Panc1 (cell line): ENCODE results near the gene FHIT. TPM values are rescaled to one million over a fixed set of nuclear protein-coding genes. Genes with fewer than 3 reads are reported as not detected.

Experiments used
- ATAC-seq: fragments of 200-7000 bp; cut with Tn5 transposase; 2 replicates; pipeline ENCODE4 v1.9.1; 2020; ENCODE audit warnings: mild to moderate bottlenecking, moderate library complexity
- BruUV-seq: library from RNA; stranded (reverse); fragments of 400-500 nt; replicated peaks from 2 replicates; lab custom pipeline; 2021; lab: Mats Ljungman, UMichigan
- CTCF ChIA-PET: fragments of 300-600 bp; sonication (Branson Sonifier 250); formaldehyde crosslinking; loops from one replicate; lab custom pipeline; 2022; ENCODE audit warnings: antibody characterized with exemption; lab: Charles Lee
- POLR2A ChIA-PET: fragments of 300-600 bp; sonication (Branson Sonifier 250); formaldehyde crosslinking; loops from one replicate; lab custom pipeline; 2022; ENCODE audit warnings: antibody characterized with exemption; lab: Charles Lee
- DNase-seq: peaks from one replicate; pipeline ENCODE4 v3.0.0-alpha.2; 2010; ENCODE audit warnings: low read depth, low spot score
- H3K27ac ChIP-seq: 2 replicates; pipeline ENCODE4 v1.5.1; 2011; ENCODE audit warnings: mild to moderate bottlenecking, low read length, inconsistent platforms
- H3K27me3 ChIP-seq: fragments of 200-500 bp; sonication (Bioruptor generic); 2 replicates; pipeline ENCODE4 v1.6.0; 2014; ENCODE audit warnings: low read length, inconsistent platforms; ENCODE audit not compliant: control insufficient read depth, insufficient read depth
- H3K36me3 ChIP-seq: fragments of 200-500 bp; sonication (Bioruptor generic); 2 replicates; pipeline ENCODE4 v1.5.1; 2014; ENCODE audit warnings: inconsistent platforms, mild to moderate bottlenecking, low read length, moderate library complexity; ENCODE audit not compliant: control insufficient read depth, insufficient read depth
- H3K4me1 ChIP-seq: 2 replicates; pipeline ENCODE4 v1.5.1; 2011; ENCODE audit warnings: inconsistent platforms, mild to moderate bottlenecking, low read length, moderate library complexity; ENCODE audit not compliant: control insufficient read depth, insufficient read depth
- H3K4me3 ChIP-seq, 2 experiments: 2 replicates each; pipeline ENCODE4 v1.5.1; 2011 to 2012; ENCODE audit warnings: low read depth in 2 of 2, low read length in 2 of 2, mild to moderate bottlenecking in 2 of 2, inconsistent platforms in 1 of 2, moderate library complexity in 1 of 2
- H3K9me3 ChIP-seq: fragments of 200-500 bp; sonication (Bioruptor generic); 2 replicates; pipeline ENCODE4 v1.5.1; 2014; ENCODE audit warnings: low read depth, mild to moderate bottlenecking, inconsistent platforms, low read length, moderate library complexity; ENCODE audit not compliant: control insufficient read depth, insufficient read depth
- POLR2AphosphoS5 ChIP-seq: IDR thresholded peaks from 2 replicates; pipeline ENCODE4 v1.6.1; 2012; ENCODE audit warnings: mild to moderate bottlenecking, low read depth, low read length, moderate library complexity
- REST ChIP-seq, 2 experiments: IDR thresholded peaks; 2 replicates each; pipeline ENCODE4 v1.6.1; 2011 to 2012; ENCODE audit warnings: low read depth in 2 of 2, control low read depth in 1 of 2, low read length in 1 of 2, mild to moderate bottlenecking in 1 of 2, moderate library complexity in 1 of 2; ENCODE audit not compliant: insufficient read depth in 1 of 2
- SIN3A ChIP-seq: IDR thresholded peaks from 2 replicates; pipeline ENCODE4 v1.6.1; 2012; ENCODE audit warnings: low read depth, mild to moderate bottlenecking, low read length, moderate library complexity, borderline replicate concordance; ENCODE audit not compliant: insufficient read depth
- TCF7L2 ChIP-seq: IDR thresholded peaks from 2 replicates; pipeline ENCODE4 v1.6.1; 2011; ENCODE audit warnings: mild to moderate bottlenecking, low read depth, low read length, inconsistent platforms
- in situ Hi-C: cut with HindIII; loops from 2 replicates; pipeline ENCODE4 v1.10.0; 2016; ENCODE audit warnings: low sequenced_read_pairs, low pct_unique_long_range_greater_than_20kb
- intact Hi-C: fragments of 100-400 bp; cut with micrococcal nuclease; formaldehyde crosslinking; loops from one replicate; pipeline ENCODE4 v1.10.0; 2022; ENCODE audit not compliant: unreplicated experiment
- total RNA-seq: library from RNA; stranded (reverse); gene quantifications from one replicate; pipeline ENCODE4 v1.2.1, GENCODE V29; 2021; ENCODE audit not compliant: unreplicated experiment
- TF ChIP-seq, protein P1 (sequence below): fragments of 450-650 bp; IDR thresholded peaks from 2 replicates; pipeline ENCODE4 v1.5.1; 2017; ENCODE audit warnings: mild to moderate bottlenecking

The FHIT gene
- total RNA-seq, 1 experiment from 2014 or later = 2.2 TPM

GRCh38 chr3:60643831-60644230 lies 607.4 kb downstream of the FHIT start:
- Histone ChIP-seq H3K4me3 (no peak overlapping the region), H3K27ac (no peak overlapping the region), H3K4me1 (no peaks in the 10 kb centered on the region), H3K36me3 (no peaks in the 10 kb centered on the region), H3K27me3 (no peaks in the 10 kb centered on the region), H3K9me3 (no peaks in the 10 kb centered on the region)
- DNase-seq (no peak), ATAC-seq (no peak)
- intact Hi-C loops (no loop called here), in situ Hi-C loops (no loop called here)
- BruUV-seq = no TSS peak
- ChIA-PET CTCF (no interaction called here), POLR2A (no interaction called here)
- TF ChIP-seq SIN3A (no peak), REST (IDR thresholded peaks at IDR 0.05; ENCODE audit: insufficient read depth in 1 of 2, low read depth in 2 of 2, low read length in 1 of 2) (no peak), TCF7L2 (no peak), POLR2AphosphoS5 (no peak)
- TF ChIP-seq, protein P1, sequence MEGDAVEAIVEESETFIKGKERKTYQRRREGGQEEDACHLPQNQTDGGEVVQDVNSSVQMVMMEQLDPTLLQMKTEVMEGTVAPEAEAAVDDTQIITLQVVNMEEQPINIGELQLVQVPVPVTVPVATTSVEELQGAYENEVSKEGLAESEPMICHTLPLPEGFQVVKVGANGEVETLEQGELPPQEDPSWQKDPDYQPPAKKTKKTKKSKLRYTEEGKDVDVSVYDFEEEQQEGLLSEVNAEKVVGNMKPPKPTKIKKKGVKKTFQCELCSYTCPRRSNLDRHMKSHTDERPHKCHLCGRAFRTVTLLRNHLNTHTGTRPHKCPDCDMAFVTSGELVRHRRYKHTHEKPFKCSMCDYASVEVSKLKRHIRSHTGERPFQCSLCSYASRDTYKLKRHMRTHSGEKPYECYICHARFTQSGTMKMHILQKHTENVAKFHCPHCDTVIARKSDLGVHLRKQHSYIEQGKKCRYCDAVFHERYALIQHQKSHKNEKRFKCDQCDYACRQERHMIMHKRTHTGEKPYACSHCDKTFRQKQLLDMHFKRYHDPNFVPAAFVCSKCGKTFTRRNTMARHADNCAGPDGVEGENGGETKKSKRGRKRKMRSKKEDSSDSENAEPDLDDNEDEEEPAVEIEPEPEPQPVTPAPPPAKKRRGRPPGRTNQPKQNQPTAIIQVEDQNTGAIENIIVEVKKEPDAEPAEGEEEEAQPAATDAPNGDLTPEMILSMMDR = no peak

DNA sequence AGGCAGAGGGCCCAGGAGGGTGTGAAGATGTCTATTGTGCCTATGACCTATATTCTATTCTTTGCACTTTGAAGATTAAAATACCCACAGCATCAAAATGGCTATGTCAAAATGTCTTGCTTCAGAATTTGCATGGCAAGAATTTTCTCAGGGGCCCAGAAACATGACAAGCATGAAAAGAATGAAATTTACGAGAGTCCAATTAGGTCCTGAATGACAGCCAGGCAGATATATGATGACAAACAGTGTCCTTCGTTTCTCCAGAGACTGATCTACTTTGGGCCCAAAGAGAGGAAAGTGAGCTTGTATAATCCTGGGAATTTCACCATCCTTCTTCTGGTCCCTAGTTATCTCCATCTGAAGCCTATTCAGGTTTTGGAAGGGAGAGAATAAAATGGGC lies 609.9 kb downstream of the FHIT start:
- no peak overlapping the region for H3K4me3 ChIP-seq
- no peaks in the 10 kb centered on the region for H3K36me3 ChIP-seq
- H3K9me3 ChIP-seq = no peaks in the 10 kb centered on the region
- no peaks in the 10 kb centered on the region for H3K27me3 ChIP-seq
- no peak for DNase-seq
- no peak for ATAC-seq
- intact Hi-C loops (no loop called here), in situ Hi-C loops (no loop called here)
- no peak overlapping the region for H3K27ac ChIP-seq
- no peaks in the 10 kb centered on the region for H3K4me1 ChIP-seq
- CTCF ChIA-PET = no interaction called here
- POLR2A ChIA-PET = no interaction called here
- BruUV-seq = no TSS peak
- no peak for TF ChIP-seq REST (IDR thresholded peaks at IDR 0.05; ENCODE audit: insufficient read depth in 1 of 2, low read depth in 2 of 2, low read length in 1 of 2)
- no peak for TF ChIP-seq POLR2AphosphoS5
- TF ChIP-seq, protein P1 = no peak
- TF ChIP-seq SIN3A = no peak
- no peak for TF ChIP-seq TCF7L2
